GM18867 (cell line): Measurements from ENCODE around the gene TTYH2.
"Not testable (repeated sequence)": the region's sequence is repeated elsewhere in the genome, so short reads cannot be mapped to it uniquely, and the experiment has no call there.

Experiments used
- ATAC-seq: cut with Tn5 transposase; IDR thresholded peaks from one replicate; pipeline ENCODE4 v1.9.1; 2021; ENCODE audit warnings: mild to moderate bottlenecking, moderate library complexity; ENCODE audit not compliant: unreplicated experiment

Gene TTYH2

DNA sequence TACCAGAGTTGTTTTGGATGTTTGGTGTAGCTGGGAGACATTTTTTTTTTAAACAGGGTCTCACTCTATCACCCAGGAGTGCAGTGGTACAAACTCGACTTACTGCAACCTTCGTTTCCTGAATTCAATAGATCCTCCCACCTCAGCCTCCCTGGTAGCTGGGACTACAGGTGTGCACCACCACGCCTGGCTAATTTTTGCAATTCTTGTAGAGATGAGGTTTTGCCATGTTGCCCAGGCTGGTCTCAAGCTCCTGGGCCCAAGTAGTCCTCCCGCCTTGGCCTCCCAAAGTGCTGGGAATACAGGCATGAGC lies 68.9 kb downstream of the TTYH2 start:
- ATAC-seq, result not testable (repeated sequence)

GRCh38 chr17:74282587-74283370 lies 69.4 kb downstream of the TTYH2 start:
- ATAC-seq, result no peak

GRCh38 chr17:74283371-74283673 lies 70.0 kb downstream of the TTYH2 start:
- ATAC-seq, result no peak

DNA sequence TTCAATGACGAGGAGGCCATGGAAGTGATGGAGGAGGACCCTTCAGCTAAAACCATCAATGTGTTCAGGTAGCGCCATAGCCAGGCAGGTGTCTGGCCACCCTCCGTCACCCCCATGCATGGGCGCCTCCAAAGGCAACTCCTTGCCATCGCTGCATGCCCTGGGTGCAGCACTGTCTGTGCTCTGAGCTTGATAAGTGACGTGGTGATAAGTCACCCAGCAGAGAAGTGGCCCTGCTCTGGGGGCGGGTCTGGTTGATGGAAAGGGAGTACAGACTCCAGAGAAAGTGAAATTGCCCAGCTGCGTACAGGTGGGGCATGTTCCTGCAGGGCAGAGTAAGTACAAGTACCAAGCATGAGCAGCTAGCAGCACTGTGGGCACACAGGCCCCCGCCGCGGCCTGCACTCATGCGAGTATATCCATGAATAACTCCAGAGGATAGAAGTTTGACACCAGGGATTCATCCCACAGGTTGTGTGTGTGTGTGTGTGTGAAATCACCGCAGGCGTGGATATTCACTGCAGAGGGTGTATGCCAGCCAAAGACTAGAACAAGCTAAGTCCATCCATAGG lies 73.7 kb downstream of the TTYH2 start:
- ATAC-seq, result no peak

DNA sequence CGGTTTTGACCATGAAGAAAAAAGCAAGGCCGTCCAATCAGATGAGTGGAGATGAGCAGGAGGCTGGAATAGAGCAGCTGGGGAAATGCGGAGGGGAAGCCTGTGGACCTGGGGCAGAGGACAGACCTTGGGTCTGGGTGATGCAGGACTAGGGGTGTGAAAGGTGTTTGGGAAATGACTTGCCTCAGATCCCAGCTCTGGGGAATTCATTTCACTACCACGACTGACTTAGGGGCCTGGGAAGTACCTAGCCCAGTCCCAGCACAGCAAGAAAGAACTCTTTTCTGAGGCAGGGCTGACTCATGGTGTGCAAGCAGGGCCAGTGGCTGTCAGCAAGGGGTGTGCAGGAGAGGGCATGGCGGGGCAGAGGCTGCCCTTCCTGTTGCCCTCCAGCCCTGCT lies 75.4 kb downstream of the TTYH2 start:
- ATAC-seq, result no peak

DNA sequence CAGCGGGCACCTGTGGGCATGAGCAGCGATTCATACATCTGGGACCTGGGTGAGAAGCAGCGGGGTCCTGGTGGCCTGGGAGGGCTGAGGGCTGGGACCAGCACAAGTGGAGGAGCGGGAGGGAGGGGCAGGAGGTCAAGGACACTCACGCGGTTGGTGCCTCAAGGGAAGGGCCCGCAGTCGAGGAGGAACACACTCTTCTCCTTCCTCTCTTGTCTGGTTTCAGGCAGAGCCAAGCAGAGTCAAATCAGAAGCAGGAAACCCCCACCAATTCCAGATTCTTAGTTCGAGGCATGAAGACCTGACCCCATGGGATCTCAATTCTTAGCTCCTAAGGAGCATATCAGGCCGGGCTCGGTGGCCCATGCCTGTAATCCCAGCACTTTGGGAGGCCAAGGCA lies 76.3 kb downstream of the TTYH2 start:
- no peak for ATAC-seq

GRCh38 chr17:74290340-74290739 lies 77.0 kb downstream of the TTYH2 start:
- no peak for ATAC-seq

- ATAC-seq, result no peak
These were observed 79.1 kb downstream of the TTYH2 start for GRCh38 chr17:74292495-74292894.

GRCh38 chr17:74295625-74296547 lies 82.5 kb downstream of the TTYH2 start:
- no peak for ATAC-seq

DNA sequence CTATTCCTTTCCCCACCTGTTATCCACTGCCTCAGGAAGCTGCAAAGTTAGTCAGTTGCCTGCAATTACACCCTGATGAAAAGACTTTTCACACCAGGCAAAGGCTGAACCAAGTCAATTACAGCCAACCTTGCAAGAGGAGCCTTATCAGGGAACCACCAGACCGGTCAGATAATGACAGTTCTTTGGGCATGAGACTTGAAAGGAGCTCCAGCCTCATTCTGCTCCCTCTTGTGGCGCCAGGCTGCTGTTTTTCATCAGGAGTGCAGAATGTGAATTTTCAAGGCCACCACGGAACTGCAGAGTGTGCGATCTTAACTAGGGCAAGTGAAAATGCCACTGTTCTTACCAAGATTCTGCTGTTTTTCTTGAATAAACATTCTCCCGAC lies 83.2 kb downstream of the TTYH2 start:
- ATAC-seq, result no peak

DNA sequence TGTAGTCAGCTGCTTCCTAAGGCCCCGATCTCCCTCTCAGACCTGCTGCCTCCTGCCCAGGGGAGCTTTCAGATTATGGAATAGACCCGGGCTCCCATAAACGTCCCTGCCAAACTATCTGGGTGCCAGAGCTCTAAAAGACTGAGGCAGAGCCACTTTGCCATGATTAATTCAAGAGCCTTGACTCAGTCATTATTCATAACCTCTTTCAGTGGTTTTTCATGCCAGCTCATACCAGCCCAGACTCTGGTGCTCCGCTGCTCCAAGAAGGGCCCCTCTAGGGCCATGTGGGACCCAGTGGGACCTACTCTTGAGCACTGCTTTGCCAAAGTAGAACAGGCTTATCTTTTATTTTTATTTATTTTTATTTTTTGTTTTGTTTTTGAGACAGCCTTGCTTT lies 84.6 kb downstream of the TTYH2 start:
- ATAC-seq, result no peak

- ATAC-seq, result no peak
These were observed 85.4 kb downstream of the TTYH2 start for GRCh38 chr17:74298778-74299177.

DNA sequence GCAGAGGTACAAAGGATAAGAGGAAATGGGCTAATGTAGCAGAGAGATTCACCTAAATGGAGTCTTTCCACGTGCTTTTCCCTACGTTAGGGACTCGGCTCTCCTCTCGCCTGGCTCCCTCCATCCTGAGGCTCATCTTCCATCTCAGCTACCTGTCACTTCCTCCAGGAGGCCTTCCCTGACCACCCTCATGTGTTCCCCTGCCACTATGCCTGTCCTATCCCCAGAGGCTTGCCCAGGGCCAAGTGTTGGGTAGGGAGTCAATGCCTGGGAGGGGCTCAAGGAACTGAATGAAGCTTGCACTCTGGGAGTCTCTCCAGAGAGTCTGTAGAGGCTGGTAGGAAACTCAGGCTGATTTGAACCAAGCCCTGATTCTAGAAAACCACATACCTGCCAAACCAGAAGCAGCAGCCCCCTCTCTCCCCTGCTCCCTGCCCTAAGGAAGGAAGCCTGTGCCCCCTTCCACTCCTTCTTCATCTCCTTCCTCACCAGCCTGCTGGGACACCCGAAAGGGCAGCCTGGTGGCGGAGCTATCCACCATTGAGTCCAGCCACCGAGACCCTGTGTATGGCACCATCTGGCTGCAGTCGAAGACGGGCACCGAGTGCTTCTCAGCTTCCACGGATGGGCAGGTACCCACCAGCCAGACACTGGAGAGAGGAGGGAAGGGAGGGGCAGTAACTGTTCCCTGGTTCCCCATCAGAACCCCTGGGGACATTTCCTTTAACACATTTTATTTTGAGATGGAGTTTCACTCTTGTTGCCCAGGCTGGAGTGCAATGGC lies 86.0 kb downstream of the TTYH2 start:
- no peak for ATAC-seq

- ATAC-seq, result no peak
These were observed 89.9 kb downstream of the TTYH2 start for GRCh38 chr17:74303305-74303704.

GRCh38 chr17:74304184-74304583 lies 90.8 kb downstream of the TTYH2 start:
- ATAC-seq, result no peak

DNA sequence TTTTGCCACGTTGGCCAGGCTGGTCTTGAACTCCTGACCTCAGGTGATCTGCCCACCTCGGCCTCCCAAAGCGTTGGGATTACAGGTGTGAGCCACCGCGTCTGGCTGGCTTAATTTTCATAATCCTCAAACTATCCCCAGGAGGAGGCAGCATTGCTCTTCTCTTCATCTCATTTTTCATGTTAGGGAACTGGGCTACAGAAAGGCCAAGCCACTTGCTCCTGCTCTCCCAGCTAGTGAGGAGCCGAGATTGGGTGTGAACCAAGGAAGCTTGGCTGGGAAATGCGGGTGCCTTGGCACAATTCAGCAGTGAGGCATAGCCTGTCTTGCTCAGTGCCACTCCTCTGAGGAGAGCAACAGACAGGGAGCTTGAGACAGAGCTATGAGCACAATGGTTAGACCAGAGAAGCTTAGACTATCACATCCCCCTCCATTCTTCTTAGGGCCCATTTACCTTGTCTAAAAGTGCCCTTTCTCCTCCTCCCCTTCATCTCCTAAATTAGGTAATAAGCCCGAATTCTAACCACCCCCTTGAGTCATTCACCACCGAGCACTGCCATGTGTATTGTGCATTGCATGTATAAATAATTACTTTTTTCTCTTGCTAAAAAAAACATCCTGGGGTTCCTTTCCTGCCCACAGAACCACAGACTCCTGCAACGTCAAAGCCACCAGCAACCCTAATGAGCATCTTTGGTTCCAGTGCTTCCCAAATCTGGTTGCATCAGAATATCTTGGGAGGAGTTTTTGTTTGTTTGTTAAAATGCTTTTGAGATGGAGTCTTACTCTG lies 92.7 kb downstream of the TTYH2 start:
- ATAC-seq, result no peak

DNA sequence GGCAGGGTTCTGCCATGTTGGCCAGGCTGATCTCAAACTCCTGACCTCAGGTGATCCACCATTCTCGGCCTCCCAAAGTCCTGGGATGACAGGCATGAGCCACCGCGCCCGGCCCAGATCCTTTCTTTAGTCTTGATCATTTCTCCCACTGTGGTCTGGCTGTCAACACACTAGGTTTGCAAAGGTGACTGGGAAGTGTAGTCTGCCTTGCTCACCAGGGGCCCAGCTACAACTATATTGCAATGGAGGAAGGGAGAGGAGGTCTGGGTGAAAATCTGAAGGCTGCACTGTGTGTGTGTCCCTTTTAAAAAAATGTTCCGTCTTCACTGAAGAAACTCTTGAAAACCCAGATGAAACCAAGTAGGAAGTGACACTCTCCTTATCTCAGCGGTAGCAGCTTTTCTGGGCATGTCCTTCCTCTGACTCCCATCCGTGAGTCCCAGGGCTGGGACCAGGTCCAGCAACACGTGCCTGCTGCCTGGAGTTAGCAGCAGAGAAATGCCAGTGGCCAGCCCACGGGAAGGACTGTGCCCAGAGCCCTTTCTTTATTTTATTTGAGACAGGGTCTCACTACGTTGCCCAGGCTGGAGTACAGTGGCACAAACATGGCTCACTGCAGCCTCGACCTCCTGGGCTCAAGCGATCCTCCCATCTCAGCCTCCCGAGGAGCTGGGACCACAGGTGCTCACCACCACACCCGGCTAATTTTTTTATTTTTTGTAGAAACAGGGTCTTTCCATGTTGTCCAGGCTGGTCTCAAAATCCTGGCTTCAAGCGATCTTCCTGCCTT lies 94.8 kb downstream of the TTYH2 start:
- ATAC-seq, result no peak

DNA sequence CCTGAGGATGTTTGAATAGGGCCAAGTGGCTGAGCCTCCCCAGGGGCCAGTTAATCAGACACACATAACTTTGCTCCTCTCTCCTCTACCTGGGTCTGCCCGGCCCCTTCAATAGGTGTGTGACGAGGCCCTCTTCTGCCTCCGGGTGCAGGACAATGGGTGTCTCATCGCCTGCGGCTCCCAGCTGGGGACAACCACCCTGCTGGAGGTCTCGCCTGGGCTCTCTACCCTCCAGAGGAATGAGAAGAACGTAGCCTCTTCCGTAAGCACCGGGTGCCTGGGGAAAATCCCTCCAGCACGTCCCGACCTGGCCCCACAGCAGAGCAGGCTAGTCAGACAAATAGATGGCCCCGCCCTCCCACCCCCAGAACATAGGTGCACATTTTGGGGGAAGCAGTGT lies 96.5 kb downstream of the TTYH2 start:
- no peak for ATAC-seq
